ENCODE results near the gene CES1.

The CES1 gene

GRCh38 chr16:55811811-55812210 is 21.1 kb downstream of the CES1 start:
- Histone ChIP-seq H3K4me3 (ENCODE audit: insufficient read depth, low read length, poor library complexity, severe bottlenecking) (no peak overlapping the region), H3K9me3 (ENCODE audit: insufficient read depth, low read length) (no peaks in the 10 kb centered on the region), H3K27me3 (ENCODE audit: low read length) (no peaks in the 10 kb centered on the region), H3K79me2 (ENCODE audit: insufficient read depth, low read length) (no peaks in the 10 kb centered on the region), H3K9ac (ENCODE audit: low read length) (no peak overlapping the region), H3F3A (ENCODE audit: insufficient read depth) (no peaks in the 10 kb centered on the region), H3K4me2 (ENCODE audit: low read depth, low read length, poor library complexity, severe bottlenecking) (no peak overlapping the region), H4K20me1 (ENCODE audit: low read depth, low read length) (no peaks in the 10 kb centered on the region), H2AFZ (ENCODE audit: low read depth, low read length, severe bottlenecking) (no peak overlapping the region), H3K36me3 (ENCODE audit: low read length) (no peaks in the 10 kb centered on the region), H3K27ac (ENCODE audit: low read depth, low read length) (no peak overlapping the region), H3K9me2 (replicated peaks; ENCODE audit: insufficient read depth, low read length) (no peaks in the 10 kb centered on the region)
- TF ChIP-seq EZH2phosphoT487 (conservative IDR thresholded peaks at IDR 0.05; ENCODE audit: low read length): no peak
- no peak for TF ChIP-seq CTCF (IDR thresholded peaks at IDR 0.05; ENCODE audit: insufficient read depth, low read length, poor library complexity, severe bottlenecking)

DNA sequence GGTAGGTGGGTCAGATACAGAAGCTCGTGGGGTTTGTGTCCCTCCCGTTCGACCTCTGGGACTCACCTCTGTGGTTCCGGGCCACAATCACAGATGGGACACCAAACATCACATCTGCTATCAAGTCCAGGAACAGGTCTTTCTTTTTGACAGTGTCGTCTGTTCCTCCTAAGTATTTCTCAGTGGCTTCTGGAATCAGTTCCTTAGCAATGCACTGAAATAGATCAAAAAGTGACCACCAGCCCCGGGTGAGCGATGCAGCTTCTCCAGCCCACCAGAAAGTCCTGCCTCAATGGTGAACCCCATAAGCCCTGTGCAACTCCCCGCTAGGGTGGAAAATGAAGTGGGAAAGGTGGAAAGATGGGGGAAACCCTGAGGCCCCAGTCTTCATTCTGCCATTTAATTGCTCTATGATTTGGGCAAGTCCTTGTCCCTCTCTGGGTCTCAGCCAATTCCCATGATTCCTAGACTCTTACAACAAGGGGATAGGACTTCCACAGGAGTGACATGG is 22.4 kb downstream of the CES1 start:
- no peaks in the 10 kb centered on the region for H3K9me3 ChIP-seq (ENCODE audit: insufficient read depth, low read length)
- no peaks in the 10 kb centered on the region for H3K27me3 ChIP-seq (ENCODE audit: low read length)
- TF ChIP-seq EZH2phosphoT487 (conservative IDR thresholded peaks at IDR 0.05; ENCODE audit: low read length): no peak
- no peak for TF ChIP-seq CTCF (IDR thresholded peaks at IDR 0.05; ENCODE audit: insufficient read depth, low read length, poor library complexity, severe bottlenecking)
- no peaks in the 10 kb centered on the region for H3K9me2 ChIP-seq (replicated peaks; ENCODE audit: insufficient read depth, low read length)
- H4K20me1 ChIP-seq (ENCODE audit: low read depth, low read length): no peaks in the 10 kb centered on the region
- no peaks in the 10 kb centered on the region for H3K36me3 ChIP-seq (ENCODE audit: low read length)
- H3K4me3 ChIP-seq (ENCODE audit: insufficient read depth, low read length, poor library complexity, severe bottlenecking): no peak overlapping the region
- no peak overlapping the region for H3K27ac ChIP-seq (ENCODE audit: low read depth, low read length)
- H3K79me2 ChIP-seq (ENCODE audit: insufficient read depth, low read length): no peaks in the 10 kb centered on the region
- no peak overlapping the region for H3K4me2 ChIP-seq (ENCODE audit: low read depth, low read length, poor library complexity, severe bottlenecking)
- H3F3A ChIP-seq (ENCODE audit: insufficient read depth): no peaks in the 10 kb centered on the region
- H2AFZ ChIP-seq (ENCODE audit: low read depth, low read length, severe bottlenecking): no peak overlapping the region
- no peak overlapping the region for H3K9ac ChIP-seq (ENCODE audit: low read length)

- no peak for TF ChIP-seq EZH2phosphoT487 (conservative IDR thresholded peaks at IDR 0.05; ENCODE audit: low read length)
- no peak for TF ChIP-seq CTCF (IDR thresholded peaks at IDR 0.05; ENCODE audit: insufficient read depth, low read length, poor library complexity, severe bottlenecking)
- no peaks in the 10 kb centered on the region for H4K20me1 ChIP-seq (ENCODE audit: low read depth, low read length)
- H3K79me2 ChIP-seq (ENCODE audit: insufficient read depth, low read length): no peaks in the 10 kb centered on the region
- no peaks in the 10 kb centered on the region for H3K27me3 ChIP-seq (ENCODE audit: low read length)
- H2AFZ ChIP-seq (ENCODE audit: low read depth, low read length, severe bottlenecking): no peak overlapping the region
- H3F3A ChIP-seq (ENCODE audit: insufficient read depth): no peaks in the 10 kb centered on the region
- H3K4me3 ChIP-seq (ENCODE audit: insufficient read depth, low read length, poor library complexity, severe bottlenecking): no peak overlapping the region
- H3K9ac ChIP-seq (ENCODE audit: low read length): no peak overlapping the region
- no peak overlapping the region for H3K4me2 ChIP-seq (ENCODE audit: low read depth, low read length, poor library complexity, severe bottlenecking)
- no peaks in the 10 kb centered on the region for H3K9me3 ChIP-seq (ENCODE audit: insufficient read depth, low read length)
- H3K9me2 ChIP-seq (replicated peaks; ENCODE audit: insufficient read depth, low read length): no peaks in the 10 kb centered on the region
- no peak overlapping the region for H3K27ac ChIP-seq (ENCODE audit: low read depth, low read length)
- no peaks in the 10 kb centered on the region for H3K36me3 ChIP-seq (ENCODE audit: low read length)
These were observed 23.0 kb downstream of the CES1 start for GRCh38 chr16:55809851-55810250.
